Mesothelial cell of epicardium (in vitro differentiated cells): ENCODE results near the gene PMFBP1. TPM values are rescaled to one million over a fixed set of nuclear protein-coding genes. Genes with fewer than 3 reads are reported as not detected.
"Not testable (repeated sequence)": the region's sequence is repeated elsewhere in the genome, so short reads cannot be mapped to it uniquely, and the experiment has no call there.

Source experiments
- DNase-seq, 2 experiments: peaks; one replicate each; pipeline ENCODE4 v3.0.0; 2021; ENCODE audit warnings: low spot score in 2 of 2; ENCODE audit not compliant: unreplicated experiment in 2 of 2
- H3K27ac Mint-ChIP-seq: 2 replicates; pipeline ENCODE4 v1.8.0; 2021; ENCODE audit warnings: mixed read lengths
- H3K27me3 Mint-ChIP-seq: 2 replicates; pipeline ENCODE4 v1.8.0; 2021; ENCODE audit warnings: low read depth, mixed read lengths
- H3K36me3 Mint-ChIP-seq: 2 replicates; pipeline ENCODE4 v1.8.0; 2021; ENCODE audit warnings: mixed read lengths
- H3K4me1 Mint-ChIP-seq: 2 replicates; pipeline ENCODE4 v1.8.0; 2021; ENCODE audit warnings: mixed read lengths
- H3K4me3 Mint-ChIP-seq: 2 replicates; pipeline ENCODE4 v1.8.0; 2021; ENCODE audit warnings: mild to moderate bottlenecking, moderate library complexity, mixed read lengths
- H3K9me3 Mint-ChIP-seq: 2 replicates; pipeline ENCODE4 v1.8.0; 2021; ENCODE audit warnings: mixed read lengths
- total RNA-seq: library from RNA; stranded (reverse); gene quantifications from 3 replicates; pipeline ENCODE4 v1.2.1, GENCODE V29; 2021
- TF ChIP-seq, protein P1 (sequence below): fragments of 200-600 bp; sonication (generic); IDR thresholded peaks from one replicate; pipeline ENCODE4 v1.5.0; 2021; ENCODE audit warnings: antibody characterized with exemption; ENCODE audit not compliant: unreplicated experiment

PMFBP1 gene
- total RNA-seq, 1 donor from 2014 or later: 4.9 TPM

DNA sequence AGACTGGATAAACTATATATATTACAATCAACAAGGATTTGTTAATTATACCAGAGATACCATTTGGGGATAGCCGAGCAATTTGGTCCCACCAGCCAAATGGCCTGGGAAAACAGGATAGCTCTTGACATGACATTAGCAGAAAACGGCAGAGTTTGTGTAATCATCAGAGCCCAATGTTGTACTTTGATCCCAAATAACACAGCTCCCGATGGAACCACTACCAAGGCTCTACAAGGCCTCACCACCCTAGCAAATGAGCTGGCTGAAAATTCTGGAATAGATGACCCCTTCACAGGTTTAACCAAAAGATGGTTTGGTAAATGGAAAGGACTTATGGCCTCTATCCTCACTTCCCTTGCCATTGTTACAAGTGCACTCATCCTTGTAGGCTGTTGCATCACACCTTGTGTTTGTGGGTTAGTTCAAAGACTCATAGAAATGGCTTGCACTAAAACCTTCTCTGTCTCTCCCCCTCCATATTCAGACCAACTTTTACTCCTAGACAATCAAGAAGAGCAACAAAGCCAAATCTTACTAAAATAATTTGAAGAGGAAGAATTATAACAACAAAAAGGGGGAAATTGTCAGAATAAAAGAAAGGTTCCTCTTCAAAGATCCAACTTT lies 88.1 kb downstream of the PMFBP1 start:
- H3K4me3 Mint-ChIP-seq: no peak overlapping the region
- no peaks in the 10 kb centered on the region for H3K4me1 Mint-ChIP-seq
- H3K27me3 Mint-ChIP-seq: no peaks in the 10 kb centered on the region
- H3K27ac Mint-ChIP-seq: no peak overlapping the region
- DNase-seq: no peak
- H3K9me3 Mint-ChIP-seq: peaks cover 12% of the 10 kb centered on the region
- H3K36me3 Mint-ChIP-seq: peaks cover 34% of the 10 kb centered on the region
- TF ChIP-seq, protein P1, sequence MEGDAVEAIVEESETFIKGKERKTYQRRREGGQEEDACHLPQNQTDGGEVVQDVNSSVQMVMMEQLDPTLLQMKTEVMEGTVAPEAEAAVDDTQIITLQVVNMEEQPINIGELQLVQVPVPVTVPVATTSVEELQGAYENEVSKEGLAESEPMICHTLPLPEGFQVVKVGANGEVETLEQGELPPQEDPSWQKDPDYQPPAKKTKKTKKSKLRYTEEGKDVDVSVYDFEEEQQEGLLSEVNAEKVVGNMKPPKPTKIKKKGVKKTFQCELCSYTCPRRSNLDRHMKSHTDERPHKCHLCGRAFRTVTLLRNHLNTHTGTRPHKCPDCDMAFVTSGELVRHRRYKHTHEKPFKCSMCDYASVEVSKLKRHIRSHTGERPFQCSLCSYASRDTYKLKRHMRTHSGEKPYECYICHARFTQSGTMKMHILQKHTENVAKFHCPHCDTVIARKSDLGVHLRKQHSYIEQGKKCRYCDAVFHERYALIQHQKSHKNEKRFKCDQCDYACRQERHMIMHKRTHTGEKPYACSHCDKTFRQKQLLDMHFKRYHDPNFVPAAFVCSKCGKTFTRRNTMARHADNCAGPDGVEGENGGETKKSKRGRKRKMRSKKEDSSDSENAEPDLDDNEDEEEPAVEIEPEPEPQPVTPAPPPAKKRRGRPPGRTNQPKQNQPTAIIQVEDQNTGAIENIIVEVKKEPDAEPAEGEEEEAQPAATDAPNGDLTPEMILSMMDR: no peak

DNA sequence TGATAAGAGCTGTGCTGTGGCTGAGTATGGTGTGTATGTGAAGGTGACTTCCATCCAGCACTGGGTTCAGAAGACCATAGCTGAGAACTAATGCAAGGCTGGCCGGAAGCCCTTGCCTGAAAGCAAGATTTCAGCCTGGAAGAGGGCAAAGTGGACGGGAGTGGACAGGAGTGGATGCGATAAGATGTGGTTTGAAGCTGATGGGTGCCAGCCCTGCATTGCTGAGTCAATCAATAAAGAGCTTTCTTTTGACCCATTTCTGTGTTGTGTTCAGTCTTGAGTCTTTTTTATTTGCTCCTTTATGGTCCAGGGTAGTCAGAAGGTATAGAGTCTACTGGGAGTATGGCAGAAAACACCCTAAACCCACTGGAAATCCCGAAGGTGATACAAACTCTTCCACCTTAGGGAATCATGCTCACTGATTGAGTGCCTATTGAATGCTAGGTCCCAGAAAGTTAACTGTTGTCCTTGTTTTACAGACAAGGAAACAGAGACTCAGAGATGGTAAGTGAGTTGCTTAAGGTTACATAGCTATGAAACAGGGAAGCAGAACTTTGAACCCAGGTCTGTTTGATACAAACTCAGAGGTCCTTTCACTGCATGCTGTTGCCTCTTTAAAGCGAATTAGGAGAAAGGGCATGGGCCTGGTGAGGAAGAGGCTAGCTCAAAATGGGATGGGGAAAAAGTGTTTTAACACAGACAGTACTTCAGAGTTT lies 94.8 kb downstream of the PMFBP1 start:
- not testable (repeated sequence) for H3K27me3 Mint-ChIP-seq, H3K9me3 Mint-ChIP-seq, H3K4me3 Mint-ChIP-seq, H3K27ac Mint-ChIP-seq, DNase-seq, H3K4me1 Mint-ChIP-seq
- H3K36me3 Mint-ChIP-seq: peaks cover 10% of the 10 kb centered on the region

DNA sequence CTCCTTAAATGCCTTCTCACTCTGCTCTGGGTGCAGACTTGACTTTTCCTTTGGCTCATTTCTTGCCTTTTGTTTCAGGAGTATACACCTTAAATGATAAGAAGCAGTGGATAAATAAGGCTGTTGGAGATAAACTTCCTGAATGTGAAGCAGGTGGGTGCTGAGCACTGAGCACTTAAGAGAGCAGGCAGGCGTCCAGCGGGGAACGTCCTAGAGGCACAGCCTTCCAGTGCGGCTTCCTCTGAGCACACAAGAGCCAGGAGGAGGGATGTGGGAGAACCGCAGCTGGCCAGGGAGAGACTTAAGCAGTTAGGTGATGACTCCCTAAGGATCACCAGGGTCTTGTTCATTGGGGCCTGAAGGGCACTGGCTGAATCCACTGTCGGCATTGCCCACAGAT lies 96.9 kb downstream of the PMFBP1 start:
- peaks cover 10% of the 10 kb centered on the region for H3K36me3 Mint-ChIP-seq
- H3K9me3 Mint-ChIP-seq, H3K4me1 Mint-ChIP-seq, DNase-seq, H3K27me3 Mint-ChIP-seq, H3K27ac Mint-ChIP-seq, H3K4me3 Mint-ChIP-seq: not testable (repeated sequence)

DNA sequence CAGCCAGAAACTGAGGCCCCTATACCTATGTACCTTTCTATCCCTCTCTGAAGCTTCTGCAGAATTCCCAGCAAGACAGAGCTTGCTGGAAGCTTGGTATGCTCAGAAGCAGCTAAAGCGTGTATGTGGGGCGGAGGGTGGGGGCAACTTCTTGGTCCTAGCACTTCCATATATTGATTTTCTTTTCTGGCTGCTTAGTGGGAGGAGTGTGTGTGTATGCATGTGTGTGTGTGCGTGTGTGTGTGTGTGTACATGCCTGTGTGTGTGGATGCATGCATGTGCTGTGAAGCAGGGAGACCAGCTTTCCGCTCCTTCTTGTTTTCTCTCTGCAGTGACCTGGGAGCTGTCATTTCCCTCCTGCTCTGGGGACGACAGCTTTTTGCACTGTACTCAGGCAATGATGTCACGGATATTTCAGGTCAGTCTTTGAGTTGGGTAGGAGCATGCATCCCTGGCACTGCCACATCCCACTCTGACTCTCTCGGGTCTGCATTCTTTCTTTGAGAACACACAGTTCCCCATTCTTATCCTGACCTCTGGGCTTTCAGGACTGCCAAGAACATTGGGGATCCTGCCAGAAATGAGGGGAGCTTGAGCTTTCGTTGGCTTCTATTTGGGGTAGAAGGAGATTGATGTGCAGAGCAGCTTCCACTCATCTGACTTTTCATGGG lies 98.3 kb downstream of the PMFBP1 start:
- peaks cover 10% of the 10 kb centered on the region for H3K36me3 Mint-ChIP-seq
- no peak for DNase-seq

DNA sequence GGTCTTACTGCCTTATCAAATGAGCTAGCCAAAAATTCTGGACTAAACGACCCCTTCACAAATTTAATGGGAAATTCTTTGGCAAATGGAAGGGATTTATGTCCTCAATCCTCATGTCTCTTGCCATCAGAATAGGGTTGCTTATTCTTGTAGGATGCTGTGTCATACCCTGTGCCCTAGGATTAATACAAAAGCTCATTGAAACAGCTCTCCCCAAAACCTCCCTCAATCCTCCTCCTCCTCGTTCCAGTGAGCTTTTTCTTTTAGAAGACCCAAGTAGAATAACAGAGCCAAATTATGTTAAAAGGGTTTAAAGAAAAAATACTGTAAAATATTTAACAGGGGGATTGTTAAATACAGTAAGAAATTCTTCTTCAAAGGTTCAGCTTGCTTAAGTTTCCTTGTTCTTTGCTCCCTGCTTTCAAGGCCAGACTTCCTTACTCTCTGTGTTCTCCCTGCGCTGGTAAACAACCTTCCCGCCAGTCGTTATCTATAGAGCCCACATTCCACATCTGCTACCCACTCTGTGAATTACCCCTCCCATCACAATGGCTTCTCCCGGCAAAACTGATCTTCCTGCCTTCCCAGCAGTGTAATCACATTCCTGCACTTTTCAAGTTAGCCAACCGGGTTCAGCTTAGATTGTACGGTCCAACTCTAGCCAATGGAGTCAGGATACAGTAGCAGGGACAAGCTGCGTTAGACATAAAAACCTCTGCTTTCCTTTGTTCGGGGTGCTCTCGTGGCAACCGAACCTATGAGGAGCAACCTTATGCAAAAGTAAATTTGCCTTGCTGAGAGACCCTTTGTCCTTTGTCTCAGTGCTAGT lies 99.2 kb downstream of the PMFBP1 start:
- H3K27ac Mint-ChIP-seq: peak overlapping the region; percentile 62
- TF ChIP-seq, protein P1: no peak
- DNase-seq: no peak
- peaks cover 7% of the 10 kb centered on the region for H3K4me1 Mint-ChIP-seq
- no peaks in the 10 kb centered on the region for H3K27me3 Mint-ChIP-seq
- H3K9me3 Mint-ChIP-seq: no peaks in the 10 kb centered on the region
- no peak overlapping the region for H3K4me3 Mint-ChIP-seq
- peaks cover 2% of the 10 kb centered on the region for H3K36me3 Mint-ChIP-seq

More for the DNA sequence above, 98.3 kb downstream of the PMFBP1 start:
- Mint-ChIP-seq H3K4me1 (peaks cover 7% of the 10 kb centered on the region), H3K27ac (peak overlapping the region; percentile 61), H3K9me3 (no peaks in the 10 kb centered on the region), H3K4me3 (no peak overlapping the region), H3K27me3 (no peaks in the 10 kb centered on the region)
- TF ChIP-seq, protein P1: no peak

Other genes starting within 250 kb of the PMFBP1 start
- gene PKD1L3, start 171.8 kb downstream of the PMFBP1 start, total RNA-seq: 0.04 to 0.05 TPM in 2 of 3 replicates, not detected in the other
- 9.2 to 11.7 TPM (median 11.5 TPM) in 3 replicates for gene DHODH, start 163.4 kb downstream of the PMFBP1 start, total RNA-seq
- gene HP, start 117.7 kb downstream of the PMFBP1 start, total RNA-seq: not detected in 3 replicates
- 0.22 to 0.33 TPM (median 0.29 TPM) in 3 replicates for gene HPR, start 108.9 kb downstream of the PMFBP1 start, total RNA-seq
- gene TXNL4B, start 78.5 kb downstream of the PMFBP1 start, total RNA-seq: 16.1 to 17.6 TPM (median 16.7 TPM) in 3 replicates
- 83.8 to 90.9 TPM (median 85.4 TPM) in 3 replicates for gene DHX38, start 78.3 kb downstream of the PMFBP1 start, total RNA-seq